Measurements from ENCODE around the gene CCDC183. TPM values are rescaled to one million over a fixed set of nuclear protein-coding genes. Genes with fewer than 3 reads are reported as not detected.

Gene CCDC183
- total RNA-seq, 4 donors from 2014 or later: 2.0 TPM; not detected in 2

DNA sequence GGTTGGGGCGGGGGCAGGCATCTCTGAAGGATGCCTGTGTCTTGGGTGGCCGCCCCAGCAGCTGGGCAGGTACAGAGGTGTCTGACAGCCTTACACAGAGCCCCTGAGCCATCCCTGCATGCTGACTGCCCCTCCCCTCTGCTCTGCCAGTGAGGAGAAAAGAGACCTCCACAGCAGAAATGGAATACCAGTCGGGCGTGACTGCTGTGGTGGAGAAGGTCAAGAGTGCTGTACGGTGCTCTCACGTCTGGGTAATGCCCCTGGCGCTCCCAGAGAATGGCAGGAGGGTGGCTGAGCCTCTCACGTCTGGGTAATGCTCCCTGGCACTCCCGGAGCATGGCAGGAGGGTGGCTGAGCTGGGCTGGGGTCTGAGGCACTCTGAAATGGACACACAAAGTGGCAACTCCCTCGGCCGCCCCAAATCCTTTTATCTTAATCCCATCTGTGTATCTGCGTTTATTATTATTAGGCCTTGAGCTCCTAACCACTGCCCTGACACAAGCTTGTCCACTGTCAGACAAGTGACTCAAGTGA is 9.1 kb downstream of the CCDC183 start:
- Histone ChIP-seq H3K4me3 (no peak overlapping the region), H3K36me3 (no peaks in the 10 kb centered on the region), H3K4me1 (peaks cover 0 to 22% of the 10 kb centered on the region in 2 donors), H3K27ac (no peak overlapping the region), H3K27me3 (peaks cover 2 to 19% of the 10 kb centered on the region in 2 donors), H3K9me3 (no peaks in the 10 kb centered on the region)
- TF ChIP-seq, protein P1, sequence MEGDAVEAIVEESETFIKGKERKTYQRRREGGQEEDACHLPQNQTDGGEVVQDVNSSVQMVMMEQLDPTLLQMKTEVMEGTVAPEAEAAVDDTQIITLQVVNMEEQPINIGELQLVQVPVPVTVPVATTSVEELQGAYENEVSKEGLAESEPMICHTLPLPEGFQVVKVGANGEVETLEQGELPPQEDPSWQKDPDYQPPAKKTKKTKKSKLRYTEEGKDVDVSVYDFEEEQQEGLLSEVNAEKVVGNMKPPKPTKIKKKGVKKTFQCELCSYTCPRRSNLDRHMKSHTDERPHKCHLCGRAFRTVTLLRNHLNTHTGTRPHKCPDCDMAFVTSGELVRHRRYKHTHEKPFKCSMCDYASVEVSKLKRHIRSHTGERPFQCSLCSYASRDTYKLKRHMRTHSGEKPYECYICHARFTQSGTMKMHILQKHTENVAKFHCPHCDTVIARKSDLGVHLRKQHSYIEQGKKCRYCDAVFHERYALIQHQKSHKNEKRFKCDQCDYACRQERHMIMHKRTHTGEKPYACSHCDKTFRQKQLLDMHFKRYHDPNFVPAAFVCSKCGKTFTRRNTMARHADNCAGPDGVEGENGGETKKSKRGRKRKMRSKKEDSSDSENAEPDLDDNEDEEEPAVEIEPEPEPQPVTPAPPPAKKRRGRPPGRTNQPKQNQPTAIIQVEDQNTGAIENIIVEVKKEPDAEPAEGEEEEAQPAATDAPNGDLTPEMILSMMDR (IDR thresholded peaks at IDR 0.05): no peak
- no peak for TF ChIP-seq POLR2A (IDR thresholded peaks at IDR 0.05)
- DNase-seq: no peak
- intact Hi-C loops (cut with DNase I; ENCODE audit: low total_unique reads): no loop called here

DNA sequence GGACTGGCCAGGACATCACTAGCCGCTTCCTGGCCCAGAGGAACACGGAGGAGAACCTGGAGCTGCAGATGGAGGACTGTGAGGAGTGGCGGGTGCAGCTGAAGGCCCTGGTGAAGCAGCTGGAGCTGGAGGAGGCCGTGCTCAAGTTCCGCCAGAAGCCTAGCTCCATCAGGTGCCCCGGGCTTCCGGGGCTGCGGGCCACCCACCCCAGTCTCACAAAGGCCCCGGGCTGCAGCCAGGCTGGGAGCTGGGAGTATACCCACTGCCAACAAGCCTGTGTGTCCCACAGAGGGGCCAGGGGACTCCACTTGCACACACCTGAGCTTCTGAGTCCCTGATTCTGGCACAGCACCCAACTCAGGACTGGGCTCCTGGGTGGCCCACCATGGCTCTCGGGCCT is 9.9 kb downstream of the CCDC183 start:
- intact Hi-C loops (cut with DNase I; ENCODE audit: low total_unique reads): no loop called here
- H3K4me1 ChIP-seq: peaks cover 0 to 15% of the 10 kb centered on the region in 2 donors
- H3K36me3 ChIP-seq: no peaks in the 10 kb centered on the region
- DNase-seq: no peak
- no peak overlapping the region for H3K27ac ChIP-seq
- H3K9me3 ChIP-seq: no peaks in the 10 kb centered on the region
- H3K4me3 ChIP-seq: no peak overlapping the region
- TF ChIP-seq, protein P1 (IDR thresholded peaks at IDR 0.05): no peak
- no peak for TF ChIP-seq POLR2A (IDR thresholded peaks at IDR 0.05)
- peaks cover 0 to 11% of the 10 kb centered on the region in 2 donors for H3K27me3 ChIP-seq

DNA sequence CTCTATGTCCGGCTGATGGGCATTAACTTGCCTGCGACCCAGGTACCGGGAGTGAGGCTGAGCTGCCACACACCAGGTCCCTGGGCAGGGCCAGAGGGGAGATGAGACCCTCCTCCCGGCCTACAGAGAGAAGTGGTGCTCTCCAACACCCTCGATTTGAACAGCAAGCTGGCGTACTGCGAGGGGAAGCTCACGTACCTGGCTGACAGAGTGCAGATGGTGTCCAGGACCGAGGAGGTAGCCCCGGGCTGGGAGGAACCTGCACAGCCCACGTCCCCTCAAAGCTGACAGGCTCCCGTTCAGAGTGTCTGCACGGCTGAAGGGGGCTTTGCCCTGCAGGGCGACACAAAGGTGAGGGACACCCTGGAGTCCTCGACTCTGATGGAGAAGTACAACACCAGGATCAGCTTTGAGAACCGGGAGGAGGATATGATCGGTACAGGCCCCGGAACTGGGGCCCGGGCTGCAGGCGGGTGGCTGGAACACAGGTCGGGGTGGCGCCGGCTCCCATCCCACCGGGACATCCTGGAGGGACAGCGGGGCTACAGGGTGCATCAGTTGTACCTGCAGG is 10.6 kb downstream of the CCDC183 start:
- peak overlapping the region; percentile 85 to 89 for H3K27ac ChIP-seq
- TF ChIP-seq POLR2A (IDR thresholded peaks at IDR 0.05): no peak
- TF ChIP-seq, protein P1 (IDR thresholded peaks at IDR 0.05): no peak
- H3K4me3 ChIP-seq: peak overlapping the region; percentile 81 to 94
- H3K27me3 ChIP-seq: peaks cover 0 to 5% of the 10 kb centered on the region in 2 donors
- no peak for DNase-seq
- H3K4me1 ChIP-seq: peaks cover 0 to 15% of the 10 kb centered on the region in 2 donors
- H3K9me3 ChIP-seq: no peaks in the 10 kb centered on the region
- H3K36me3 ChIP-seq: no peaks in the 10 kb centered on the region
- intact Hi-C loops (cut with DNase I; ENCODE audit: low total_unique reads): no loop called here

DNA sequence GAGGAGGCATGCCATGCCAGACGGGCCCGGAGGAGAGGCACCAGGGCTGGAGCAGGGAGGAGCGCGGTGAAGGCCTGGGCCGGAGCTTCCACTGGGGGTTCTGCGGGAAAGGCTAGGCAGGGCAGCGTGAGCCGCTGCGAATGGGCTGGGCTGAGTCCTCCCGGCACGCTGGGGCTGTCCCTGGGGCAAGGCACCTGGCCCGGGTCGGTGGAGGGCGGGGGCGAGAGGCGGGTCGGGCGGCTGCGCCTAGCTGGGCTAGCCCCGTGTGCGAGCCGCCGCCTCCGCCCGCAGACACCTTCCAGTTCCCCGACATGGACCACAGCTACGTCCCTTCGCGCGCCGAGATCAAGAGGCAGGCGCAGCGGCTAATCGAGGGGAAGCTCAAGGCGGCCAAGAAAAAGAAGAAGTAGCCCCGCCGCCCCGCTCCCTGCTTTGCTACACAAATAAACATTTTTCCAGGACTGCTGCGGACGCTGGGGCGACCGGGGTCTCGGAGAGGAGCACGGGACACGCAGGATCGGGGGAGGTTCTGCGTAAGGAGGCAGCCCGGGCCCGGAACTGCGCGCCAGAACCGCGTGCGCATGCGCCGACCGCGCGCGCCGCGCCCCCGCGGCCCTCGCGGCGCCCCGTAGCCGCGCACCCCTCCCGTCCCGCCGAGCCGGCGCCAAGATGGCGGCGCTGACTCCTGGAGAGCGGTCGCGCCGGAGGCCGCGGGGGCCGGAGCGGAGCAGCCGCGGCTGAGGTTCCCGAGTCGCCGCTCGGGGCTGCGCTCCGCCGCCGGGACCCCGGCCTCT is 11.3 kb downstream of the CCDC183 start, which contains the start of gene RABL6:
Gene RABL6 (plus strand): TSS at position 668 of the 794 bp plus-strand sequence. CDS start 249 bp downstream, outside the sequence.
- no peaks in the 10 kb centered on the region for H3K9me3 ChIP-seq

More for the DNA sequence above, 11.3 kb downstream of the CCDC183 start, which contains the start of gene RABL6:
- Histone ChIP-seq H3K4me3 (peak within 1 kb of the TSS; percentile 81 to 94), H3K4me1 (peaks cover 0 to 15% of the 10 kb centered on the region in 2 donors), H3K27me3 (no peaks in the 10 kb centered on the region), H3K36me3 (no peaks in the 10 kb centered on the region), H3K27ac (peak within 1 kb of the TSS; percentile 85 to 89)
- intact Hi-C loops (cut with DNase I; ENCODE audit: low total_unique reads): no loop called here
- DNase-seq: peak; percentile 65 to 83
- TF ChIP-seq, protein P1 (IDR thresholded peaks at IDR 0.05): peak in 2 of 4 experiments; percentile 34 to 45
- peak; percentile 44 to 82 for TF ChIP-seq POLR2A (IDR thresholded peaks at IDR 0.05)

All from uterus (tissue), 4 donors.